ENCODE results near the gene MEPE. TPM values are rescaled to one million over a fixed set of nuclear protein-coding genes. Genes with fewer than 3 reads are reported as not detected.

The MEPE gene
- total RNA-seq, 1 experiment from 2014 or later = not detected

- no peaks in the 10 kb centered on the region for H4K20me1 ChIP-seq (ENCODE audit: insufficient read depth, low read depth, low read length)
- H2AFZ ChIP-seq (ENCODE audit: low read length) = no peak overlapping the region
- DNase-seq = no peak
- H3K9me3 ChIP-seq (ENCODE audit: low read length) = no peaks in the 10 kb centered on the region
- no peaks in the 10 kb centered on the region for H3K27me3 ChIP-seq (ENCODE audit: low read length)
- H3K79me2 ChIP-seq (ENCODE audit: low read length) = no peaks in the 10 kb centered on the region
- no peak overlapping the region for H3K4me3 ChIP-seq (ENCODE audit: low read length)
- no peaks in the 10 kb centered on the region for H3K4me1 ChIP-seq (ENCODE audit: low read length)
- no peaks in the 10 kb centered on the region for H3K36me3 ChIP-seq (ENCODE audit: insufficient read depth, low read length)
- no peak overlapping the region for H3K9ac ChIP-seq (ENCODE audit: low read length)
- no peak overlapping the region for H3K27ac ChIP-seq (ENCODE audit: low read length)
- H3K4me2 ChIP-seq (ENCODE audit: low read depth, low read length, poor library complexity, severe bottlenecking) = no peak overlapping the region
- no peaks in the 10 kb centered on the region for H3K9me2 ChIP-seq (replicated peaks; ENCODE audit: insufficient read depth, low read length)
These were observed 25.0 kb downstream of the MEPE start for GRCh38 chr4:87857789-87858188.

GRCh38 chr4:87862236-87862635 lies 29.5 kb downstream of the MEPE start:
- Histone ChIP-seq H3K4me2 (ENCODE audit: low read depth, low read length, poor library complexity, severe bottlenecking) (no peak overlapping the region), H3K36me3 (ENCODE audit: insufficient read depth, low read length) (no peaks in the 10 kb centered on the region), H3K27ac (ENCODE audit: low read length) (no peak overlapping the region), H3K9ac (ENCODE audit: low read length) (no peak overlapping the region), H3K9me2 (replicated peaks; ENCODE audit: insufficient read depth, low read length) (no peaks in the 10 kb centered on the region), H2AFZ (ENCODE audit: low read length) (no peak overlapping the region), H3K4me1 (ENCODE audit: low read length) (no peaks in the 10 kb centered on the region), H3K9me3 (ENCODE audit: low read length) (no peaks in the 10 kb centered on the region), H3K79me2 (ENCODE audit: low read length) (no peaks in the 10 kb centered on the region), H3K4me3 (ENCODE audit: low read length) (no peak overlapping the region), H4K20me1 (ENCODE audit: insufficient read depth, low read depth, low read length) (no peaks in the 10 kb centered on the region), H3K27me3 (ENCODE audit: low read length) (no peaks in the 10 kb centered on the region)
- no peak for DNase-seq

- H3K27ac ChIP-seq (ENCODE audit: low read length) = no peak overlapping the region
- DNase-seq = no peak
- H3K4me2 ChIP-seq (ENCODE audit: low read depth, low read length, poor library complexity, severe bottlenecking) = no peak overlapping the region
- no peak overlapping the region for H2AFZ ChIP-seq (ENCODE audit: low read length)
- H3K27me3 ChIP-seq (ENCODE audit: low read length) = no peaks in the 10 kb centered on the region
- no peak overlapping the region for H3K4me3 ChIP-seq (ENCODE audit: low read length)
- H3K9me3 ChIP-seq (ENCODE audit: low read length) = no peaks in the 10 kb centered on the region
- no peaks in the 10 kb centered on the region for H4K20me1 ChIP-seq (ENCODE audit: insufficient read depth, low read depth, low read length)
- H3K36me3 ChIP-seq (ENCODE audit: insufficient read depth, low read length) = no peaks in the 10 kb centered on the region
- peaks cover 9% of the 10 kb centered on the region; the same call in 1 of the 2 replicates for H3K4me1 ChIP-seq (ENCODE audit: low read length)
- no peak overlapping the region for H3K9ac ChIP-seq (ENCODE audit: low read length)
- H3K79me2 ChIP-seq (ENCODE audit: low read length) = no peaks in the 10 kb centered on the region
- H3K9me2 ChIP-seq (replicated peaks; ENCODE audit: insufficient read depth, low read length) = no peaks in the 10 kb centered on the region
These were observed 30.7 kb downstream of the MEPE start for GRCh38 chr4:87863486-87863885.

GRCh38 chr4:87864321-87864720 lies 31.6 kb downstream of the MEPE start:
- H3K9me2 ChIP-seq (replicated peaks; ENCODE audit: insufficient read depth, low read length) = no peaks in the 10 kb centered on the region
- H3K9ac ChIP-seq (ENCODE audit: low read length) = no peak overlapping the region
- no peaks in the 10 kb centered on the region for H3K36me3 ChIP-seq (ENCODE audit: insufficient read depth, low read length)
- H3K4me1 ChIP-seq (ENCODE audit: low read length) = peaks cover 9% of the 10 kb centered on the region; the same call in 1 of the 2 replicates
- no peak overlapping the region for H2AFZ ChIP-seq (ENCODE audit: low read length)
- H3K4me3 ChIP-seq (ENCODE audit: low read length) = no peak overlapping the region
- H3K27me3 ChIP-seq (ENCODE audit: low read length) = no peaks in the 10 kb centered on the region
- DNase-seq = no peak
- no peak overlapping the region for H3K27ac ChIP-seq (ENCODE audit: low read length)
- no peaks in the 10 kb centered on the region for H4K20me1 ChIP-seq (ENCODE audit: insufficient read depth, low read depth, low read length)
- no peaks in the 10 kb centered on the region for H3K79me2 ChIP-seq (ENCODE audit: low read length)
- H3K4me2 ChIP-seq (ENCODE audit: low read depth, low read length, poor library complexity, severe bottlenecking) = no peak overlapping the region
- H3K9me3 ChIP-seq (ENCODE audit: low read length) = no peaks in the 10 kb centered on the region

- Histone ChIP-seq H4K20me1 (ENCODE audit: insufficient read depth, low read depth, low read length) (no peaks in the 10 kb centered on the region), H2AFZ (ENCODE audit: low read length) (no peak overlapping the region), H3K4me3 (ENCODE audit: low read length) (no peak overlapping the region), H3K27ac (ENCODE audit: low read length) (no peak overlapping the region), H3K9me3 (ENCODE audit: low read length) (no peaks in the 10 kb centered on the region), H3K9me2 (replicated peaks; ENCODE audit: insufficient read depth, low read length) (no peaks in the 10 kb centered on the region), H3K4me1 (ENCODE audit: low read length) (peaks cover 9% of the 10 kb centered on the region; the same call in 1 of the 2 replicates), H3K4me2 (ENCODE audit: low read depth, low read length, poor library complexity, severe bottlenecking) (no peak overlapping the region), H3K36me3 (ENCODE audit: insufficient read depth, low read length) (no peaks in the 10 kb centered on the region), H3K9ac (ENCODE audit: low read length) (no peak overlapping the region), H3K27me3 (ENCODE audit: low read length) (no peaks in the 10 kb centered on the region), H3K79me2 (ENCODE audit: low read length) (no peaks in the 10 kb centered on the region)
- no peak for DNase-seq
These were observed 32.5 kb downstream of the MEPE start for GRCh38 chr4:87865288-87865687.

- Histone ChIP-seq H3K36me3 (ENCODE audit: insufficient read depth, low read length) (no peaks in the 10 kb centered on the region), H2AFZ (ENCODE audit: low read length) (no peak overlapping the region), H4K20me1 (ENCODE audit: insufficient read depth, low read depth, low read length) (no peaks in the 10 kb centered on the region), H3K27ac (ENCODE audit: low read length) (no peak overlapping the region), H3K27me3 (ENCODE audit: low read length) (no peaks in the 10 kb centered on the region), H3K4me3 (ENCODE audit: low read length) (no peak overlapping the region), H3K9me2 (replicated peaks; ENCODE audit: insufficient read depth, low read length) (no peaks in the 10 kb centered on the region), H3K4me2 (ENCODE audit: low read depth, low read length, poor library complexity, severe bottlenecking) (no peak overlapping the region), H3K4me1 (ENCODE audit: low read length) (peaks cover 9% of the 10 kb centered on the region; the same call in 1 of the 2 replicates), H3K9ac (ENCODE audit: low read length) (no peak overlapping the region), H3K79me2 (ENCODE audit: low read length) (no peaks in the 10 kb centered on the region), H3K9me3 (ENCODE audit: low read length) (no peaks in the 10 kb centered on the region)
- DNase-seq = no peak
These were observed 33.3 kb downstream of the MEPE start for GRCh38 chr4:87865960-87866598.

GRCh38 chr4:87868522-87868921 lies 35.8 kb downstream of the MEPE start:
- H3K36me3 ChIP-seq (ENCODE audit: insufficient read depth, low read length) = no peaks in the 10 kb centered on the region
- no peak for DNase-seq
- H3K4me1 ChIP-seq (ENCODE audit: low read length) = peaks cover 9% of the 10 kb centered on the region; the same call in 1 of the 2 replicates
- no peak overlapping the region for H2AFZ ChIP-seq (ENCODE audit: low read length)
- no peak overlapping the region for H3K4me3 ChIP-seq (ENCODE audit: low read length)
- no peaks in the 10 kb centered on the region for H3K9me2 ChIP-seq (replicated peaks; ENCODE audit: insufficient read depth, low read length)
- no peaks in the 10 kb centered on the region for H3K27me3 ChIP-seq (ENCODE audit: low read length)
- no peak overlapping the region for H3K9ac ChIP-seq (ENCODE audit: low read length)
- no peaks in the 10 kb centered on the region for H3K79me2 ChIP-seq (ENCODE audit: low read length)
- no peak overlapping the region for H3K27ac ChIP-seq (ENCODE audit: low read length)
- no peak overlapping the region for H3K4me2 ChIP-seq (ENCODE audit: low read depth, low read length, poor library complexity, severe bottlenecking)
- H4K20me1 ChIP-seq (ENCODE audit: insufficient read depth, low read depth, low read length) = no peaks in the 10 kb centered on the region
- no peaks in the 10 kb centered on the region for H3K9me3 ChIP-seq (ENCODE audit: low read length)

- Histone ChIP-seq H3K4me1 (ENCODE audit: low read length) (peaks cover 9% of the 10 kb centered on the region; the same call in 1 of the 2 replicates), H3K9me2 (replicated peaks; ENCODE audit: insufficient read depth, low read length) (no peaks in the 10 kb centered on the region), H3K9ac (ENCODE audit: low read length) (no peak overlapping the region), H3K36me3 (ENCODE audit: insufficient read depth, low read length) (no peaks in the 10 kb centered on the region), H3K27me3 (ENCODE audit: low read length) (no peaks in the 10 kb centered on the region), H2AFZ (ENCODE audit: low read length) (no peak overlapping the region), H3K4me2 (ENCODE audit: low read depth, low read length, poor library complexity, severe bottlenecking) (no peak overlapping the region), H3K9me3 (ENCODE audit: low read length) (no peaks in the 10 kb centered on the region), H3K79me2 (ENCODE audit: low read length) (no peaks in the 10 kb centered on the region), H3K27ac (ENCODE audit: low read length) (no peak overlapping the region), H3K4me3 (ENCODE audit: low read length) (no peak overlapping the region), H4K20me1 (ENCODE audit: insufficient read depth, low read depth, low read length) (no peaks in the 10 kb centered on the region)
- DNase-seq = no peak
These were observed 39.3 kb downstream of the MEPE start for GRCh38 chr4:87872028-87872427.

Measured in Karpas-422 (cell line).